Measurements from ENCODE around the gene CDH4. TPM values are rescaled to one million over a fixed set of nuclear protein-coding genes. Genes with fewer than 3 reads are reported as not detected.
"Not testable (repeated sequence)": the region's sequence is repeated elsewhere in the genome, so short reads cannot be mapped to it uniquely, and the experiment has no call there.

CDH4 gene
- total RNA-seq, 1 donor from 2014 or later = 0.05 TPM

DNA sequence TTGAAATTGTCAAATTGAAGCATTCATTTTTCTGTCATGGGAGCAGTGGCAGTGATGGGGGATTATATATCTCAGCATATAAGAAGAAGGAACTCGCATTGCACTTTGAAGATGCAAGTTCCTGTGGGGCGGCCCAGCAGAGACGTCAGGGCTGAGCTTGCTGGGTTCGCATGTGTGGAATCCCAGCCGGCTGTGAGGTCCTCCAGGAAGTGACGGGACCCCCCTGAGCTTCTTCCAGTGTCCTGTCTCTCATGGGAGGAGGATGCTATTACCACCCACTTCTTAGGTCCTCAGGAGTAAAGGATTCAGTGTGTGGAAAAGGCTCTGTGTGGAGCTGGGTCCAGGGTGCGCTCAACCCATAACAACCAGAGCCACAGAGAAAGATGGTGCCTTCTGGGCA lies 201.2 kb downstream of the CDH4 start:
- intact Hi-C loops (cut with DNase I) = no loop called here
- ATAC-seq (ENCODE audit: poor library complexity) (no peak), DNase-seq (no peak)

DNA sequence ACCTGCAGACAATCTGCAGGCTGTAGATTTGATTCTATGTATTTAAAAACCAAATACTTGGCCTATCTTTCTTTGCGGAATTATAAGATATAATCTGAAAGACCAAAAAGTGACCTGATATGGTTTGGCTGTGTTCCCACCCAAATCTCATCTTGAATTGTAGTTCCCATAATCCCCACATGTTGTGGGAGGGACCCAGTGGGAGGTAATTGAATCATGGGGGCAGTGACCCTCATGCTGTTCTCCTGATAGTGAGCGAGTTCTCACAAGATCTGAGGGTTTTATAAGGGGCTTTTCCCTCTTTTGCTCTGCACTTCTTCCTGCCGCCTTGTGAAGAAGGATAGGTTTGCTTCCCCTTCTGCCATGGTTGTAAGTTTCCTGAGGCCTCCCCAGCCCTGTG lies 201.6 kb downstream of the CDH4 start:
- DNase-seq; ATAC-seq (ENCODE audit: poor library complexity); intact Hi-C loops (cut with DNase I): not testable (repeated sequence)

DNA sequence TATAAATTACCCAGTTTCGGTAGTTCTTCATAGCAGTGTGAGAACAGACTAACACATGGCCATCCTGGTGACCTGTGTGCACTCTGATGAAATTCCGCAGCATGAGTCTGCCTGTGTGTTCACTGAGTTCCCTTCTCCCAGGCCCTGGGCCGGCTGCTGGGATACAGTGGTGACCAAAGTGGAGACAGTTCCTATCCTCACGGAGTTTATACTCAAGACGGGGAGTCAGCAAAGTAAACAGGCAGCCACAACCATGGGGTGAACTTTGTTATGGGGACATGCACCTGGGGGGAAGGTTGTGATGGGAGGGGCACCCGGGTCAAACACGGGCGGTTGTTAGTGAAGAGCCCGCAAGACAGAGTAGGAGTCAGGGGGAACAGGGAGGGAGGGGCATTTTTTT lies 202.0 kb downstream of the CDH4 start:
- ATAC-seq (ENCODE audit: poor library complexity) = no peak
- intact Hi-C loops (cut with DNase I) = no loop called here
- no peak for DNase-seq

DNA sequence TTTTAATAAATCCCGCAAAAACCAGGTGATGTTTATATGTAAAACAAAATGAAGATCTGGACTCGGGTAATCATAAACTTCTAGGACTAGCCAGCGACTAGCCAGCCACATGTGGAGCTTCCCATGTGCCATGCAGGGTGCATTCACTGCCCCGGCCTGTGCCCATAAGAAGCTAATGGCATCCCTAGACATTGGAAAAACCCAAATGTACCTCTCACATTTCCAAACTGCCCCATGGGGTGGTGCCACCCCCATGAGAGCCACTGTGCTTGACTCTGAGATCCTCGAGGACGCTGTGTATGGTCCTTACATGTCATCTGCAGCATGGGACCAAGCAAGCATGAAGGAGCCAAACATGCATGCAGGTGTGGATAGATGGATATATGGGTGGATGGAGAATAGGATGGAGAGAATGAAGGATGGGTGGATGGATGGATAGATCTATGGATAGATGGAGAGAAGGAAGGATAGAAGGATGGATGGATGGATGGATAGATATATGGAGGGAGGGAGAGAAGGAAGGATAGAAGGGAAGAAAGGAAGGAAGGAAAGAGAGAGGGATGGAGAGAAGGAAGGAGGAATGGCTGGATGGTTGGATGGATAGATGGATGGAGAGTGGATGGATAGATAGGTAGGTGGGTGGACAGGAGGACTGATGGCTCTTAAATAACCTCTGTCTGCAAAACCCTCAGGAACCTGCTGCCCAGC lies 203.6 kb downstream of the CDH4 start:
- ATAC-seq (ENCODE audit: poor library complexity) = no peak
- DNase-seq = no peak
- intact Hi-C loops (cut with DNase I) = no loop called here

DNA sequence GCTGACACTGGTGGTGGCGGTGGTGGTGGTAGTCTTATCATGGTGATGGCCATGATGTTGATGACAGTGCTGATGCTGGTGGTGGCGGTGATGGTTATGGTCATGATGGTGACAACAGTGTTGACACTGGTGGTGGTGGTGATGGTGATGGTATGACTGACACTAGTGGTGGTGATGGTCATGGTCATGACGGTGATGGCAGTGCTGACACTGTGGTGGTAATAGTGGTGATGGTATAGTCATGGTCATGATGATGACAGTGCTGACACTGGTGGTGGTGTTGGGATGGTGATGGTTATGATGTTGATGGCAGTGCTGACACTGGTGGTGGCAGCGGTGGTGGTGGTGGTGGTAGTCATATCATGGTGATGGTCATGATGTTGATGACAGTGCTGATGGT lies 205.7 kb downstream of the CDH4 start:
- DNase-seq (no peak), ATAC-seq (ENCODE audit: poor library complexity) (no peak)
- intact Hi-C loops (cut with DNase I) = no loop called here

DNA sequence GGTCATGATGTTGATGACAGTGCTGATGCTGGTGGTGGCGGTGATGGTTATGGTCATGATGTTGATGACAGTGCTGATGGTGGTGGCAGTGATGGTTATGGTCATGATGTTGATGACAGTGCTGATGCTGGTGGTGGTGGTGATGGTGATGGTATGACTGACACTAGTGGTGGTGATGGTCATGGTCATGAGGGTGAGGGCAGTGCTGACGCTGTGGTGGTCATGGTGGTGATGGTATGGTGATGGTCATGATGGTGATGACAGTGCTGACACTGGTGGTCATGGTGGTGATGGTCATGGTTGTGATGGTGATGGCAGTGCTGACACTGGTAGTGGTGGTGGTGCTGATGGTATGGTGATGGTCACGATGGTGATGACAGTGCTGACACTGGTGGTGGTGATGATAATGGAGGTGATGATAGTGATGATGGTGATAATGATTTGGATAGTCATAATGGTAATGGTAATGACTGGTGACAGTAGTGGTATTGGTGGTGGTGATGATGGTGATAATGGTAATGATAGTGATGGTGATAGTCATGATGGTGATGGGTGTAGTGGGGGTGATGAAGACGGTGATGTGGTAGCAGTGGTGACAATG lies 206.2 kb downstream of the CDH4 start:
- intact Hi-C loops (cut with DNase I) = no loop called here
- ATAC-seq (ENCODE audit: poor library complexity) = no peak

DNA sequence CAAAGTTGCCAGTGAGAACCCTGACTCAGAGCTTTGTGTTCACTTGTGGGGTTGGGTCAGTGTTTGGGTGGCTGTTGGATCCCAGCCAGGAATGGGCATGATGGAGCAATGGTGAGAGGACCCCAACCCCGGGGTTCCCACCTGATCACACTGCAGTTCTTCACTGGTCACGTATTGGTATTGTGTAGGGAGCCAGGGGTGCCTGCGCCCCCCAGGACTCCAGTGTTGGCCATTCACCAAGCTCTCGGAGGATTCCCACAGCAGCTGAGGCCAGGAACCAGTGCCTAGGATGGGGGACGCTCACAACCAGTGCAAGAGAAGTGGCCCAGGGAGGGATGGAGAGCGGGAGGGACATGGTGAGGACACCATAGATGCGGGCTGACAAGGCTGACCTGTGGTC lies 207.2 kb downstream of the CDH4 start:
- intact Hi-C loops (cut with DNase I) = no loop called here
- DNase-seq (no peak), ATAC-seq (ENCODE audit: poor library complexity) (no peak)

More for the DNA sequence above, 206.2 kb downstream of the CDH4 start:
- no peak for DNase-seq

DNA sequence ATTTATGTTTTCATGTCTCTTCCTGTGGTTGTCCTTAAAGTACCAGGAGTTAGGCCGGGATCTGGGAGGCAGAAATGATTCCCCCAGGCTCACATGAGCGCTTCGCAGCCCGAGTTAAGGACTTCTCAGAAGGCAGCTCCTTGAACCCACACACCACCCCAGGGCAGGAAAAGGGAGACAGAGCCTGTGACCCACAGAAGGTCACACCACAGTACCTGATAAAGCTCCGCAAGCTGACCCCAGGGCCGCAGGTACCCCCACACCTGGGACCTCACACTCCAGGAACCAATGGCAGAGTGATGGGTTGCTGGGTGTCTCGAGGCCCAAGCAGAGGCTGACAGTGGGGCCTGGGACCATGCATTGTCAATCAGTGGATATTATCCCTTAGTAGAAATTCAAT lies 207.6 kb downstream of the CDH4 start:
- DNase-seq = no peak
- intact Hi-C loops (cut with DNase I) = no loop called here
- ATAC-seq (ENCODE audit: poor library complexity) = no peak

DNA sequence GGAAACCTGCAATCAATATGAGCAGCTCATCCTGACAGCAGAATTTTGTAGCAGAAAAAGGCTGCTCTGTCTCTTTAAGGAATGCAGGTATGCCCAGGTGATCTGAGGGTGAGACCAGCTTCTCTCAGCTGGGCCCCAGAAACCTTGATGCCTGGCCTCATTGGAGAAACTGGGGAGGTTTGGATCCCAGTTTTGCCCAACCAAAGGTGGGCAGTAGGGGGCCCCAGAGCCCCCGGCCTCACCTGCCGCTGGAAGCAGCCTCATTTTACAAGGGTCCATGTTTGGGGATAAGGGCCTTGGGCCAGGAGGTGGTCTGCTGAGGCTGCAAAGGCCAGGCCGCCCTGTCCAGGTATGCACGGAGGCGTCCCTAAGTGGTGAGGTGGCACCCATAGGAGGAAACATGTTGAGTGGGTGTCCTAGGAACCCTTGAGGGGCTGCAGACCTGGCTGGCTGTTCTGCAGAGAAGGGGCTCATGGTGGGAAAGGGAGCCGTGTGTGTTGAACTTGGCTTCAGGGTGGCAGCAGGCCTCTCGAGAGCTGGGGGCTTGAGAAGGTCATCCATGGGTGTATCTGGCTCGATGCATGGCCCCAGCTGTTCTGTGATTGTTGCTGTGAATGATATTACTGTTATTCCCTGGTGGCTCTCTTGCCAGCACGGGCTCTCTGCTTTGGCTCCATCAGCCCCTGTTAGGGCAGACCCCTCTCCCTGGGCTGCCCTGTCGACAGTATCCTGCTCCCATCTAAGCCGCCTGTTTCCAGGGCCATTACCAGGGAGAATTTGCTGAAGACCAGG lies 208.4 kb downstream of the CDH4 start:
- DNase-seq (no peak), ATAC-seq (ENCODE audit: poor library complexity) (no peak)
- intact Hi-C loops (cut with DNase I) = no loop called here

DNA sequence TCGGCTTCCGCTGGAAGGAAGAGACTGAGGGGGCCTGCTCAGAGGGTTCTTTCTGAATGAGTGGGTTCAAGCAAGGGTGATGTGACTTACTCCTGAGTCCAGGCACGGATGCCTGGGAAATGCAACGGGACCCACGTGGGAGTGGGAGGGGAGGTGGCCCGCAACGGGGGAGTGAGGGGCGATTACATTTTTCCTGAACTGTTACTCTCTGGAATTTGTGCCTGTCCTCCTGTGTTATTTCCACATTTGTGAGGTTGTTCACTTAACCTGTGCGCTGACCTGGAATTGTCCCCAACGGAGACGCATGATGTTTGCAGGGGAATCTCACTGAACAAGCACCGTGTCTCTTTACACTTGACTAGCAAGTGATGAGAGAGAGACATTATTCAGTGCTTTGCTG lies 209.4 kb downstream of the CDH4 start:
- ATAC-seq (ENCODE audit: poor library complexity) = no peak
- no peak for DNase-seq
- intact Hi-C loops (cut with DNase I) = no loop called here

DNA sequence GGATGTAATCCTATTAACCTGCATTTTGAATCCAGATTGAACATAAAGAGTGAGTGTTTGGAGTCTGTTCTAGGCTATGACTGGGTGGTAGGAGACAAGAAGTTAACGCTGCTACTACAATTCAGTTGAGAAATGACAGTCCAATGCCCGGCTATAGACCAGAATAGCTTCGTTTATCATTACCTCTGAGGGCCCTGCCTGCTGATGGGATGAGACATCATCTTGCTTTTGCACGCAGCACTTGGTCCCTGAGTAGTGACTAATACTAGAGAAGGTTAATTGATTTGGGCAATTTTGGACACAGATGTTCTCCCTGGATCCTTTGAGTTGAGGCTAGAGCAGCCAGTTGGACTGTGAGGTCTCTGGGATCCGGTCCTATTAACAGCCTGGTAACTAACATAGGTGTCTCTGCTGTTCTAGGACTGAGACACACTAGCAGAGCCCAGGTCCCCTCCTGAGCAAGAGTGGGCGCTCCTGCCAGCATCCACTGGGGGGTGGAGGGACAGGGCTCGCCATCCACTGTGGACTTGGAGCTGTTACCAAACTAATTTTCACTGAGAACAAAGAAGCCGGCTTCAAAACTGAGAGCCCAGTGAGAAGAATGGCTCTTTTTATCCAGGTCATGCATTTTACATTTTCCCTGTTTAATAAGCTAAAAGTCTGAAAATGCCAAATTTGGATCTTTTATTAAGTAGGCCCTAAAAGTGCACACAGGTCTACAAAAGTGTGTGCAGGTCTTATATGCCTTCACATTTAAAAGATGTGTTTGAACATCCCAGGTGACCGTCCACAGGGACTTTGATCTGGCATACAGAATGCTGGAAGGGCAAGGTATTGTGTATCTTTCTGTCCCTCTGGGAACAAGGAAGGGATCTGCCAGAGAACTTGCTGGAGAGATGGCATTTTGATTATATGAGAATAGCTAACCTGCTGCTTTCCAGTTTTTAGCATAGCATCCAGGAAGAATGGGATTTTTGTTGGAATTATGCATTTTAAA lies 212.5 kb downstream of the CDH4 start:
- DNase-seq = no peak
- no peak for ATAC-seq (ENCODE audit: poor library complexity)
- intact Hi-C loops (cut with DNase I) = no loop called here

DNA sequence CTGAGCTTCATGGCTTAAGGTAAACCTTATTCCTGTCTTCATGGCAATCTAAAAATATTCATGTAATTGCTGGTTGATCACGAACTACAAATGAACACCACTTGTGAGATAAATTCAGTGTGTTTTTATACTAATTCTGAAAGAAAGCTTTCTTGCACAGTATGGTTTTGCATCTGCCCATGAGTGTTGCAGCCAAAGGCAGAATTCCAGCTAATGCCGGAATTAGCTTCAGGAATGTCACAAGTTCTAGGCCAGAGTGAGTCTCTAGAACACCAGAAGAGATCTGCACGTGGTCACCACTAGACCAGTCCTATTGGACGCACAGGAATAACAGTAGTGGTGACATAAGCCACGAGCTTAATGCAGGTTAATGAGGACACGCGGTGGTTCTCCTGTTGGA lies 223.7 kb downstream of the CDH4 start:
- no peak for DNase-seq
- no peak for ATAC-seq (ENCODE audit: poor library complexity)
- intact Hi-C loops (cut with DNase I) = no loop called here

DNA sequence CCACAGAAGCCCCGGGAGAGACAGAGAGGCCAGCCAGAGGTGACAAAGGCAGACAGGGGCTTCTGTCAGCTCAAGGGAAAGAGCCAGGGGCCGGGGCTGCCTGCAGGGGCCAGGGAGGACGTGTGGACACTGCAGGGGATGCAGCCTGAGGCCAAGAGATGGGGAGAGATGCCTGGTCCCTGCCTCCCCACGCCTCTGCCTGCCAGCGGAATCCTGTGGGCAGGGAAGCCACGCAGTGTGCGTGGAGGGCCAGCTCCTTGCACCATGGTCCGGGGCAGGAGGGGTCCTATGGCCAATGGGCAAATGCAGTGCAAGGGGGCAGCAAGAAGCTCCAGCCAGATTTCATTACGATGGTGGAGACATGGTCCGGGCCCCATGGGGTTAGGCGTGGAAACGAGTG lies 224.9 kb downstream of the CDH4 start:
- no peak for ATAC-seq (ENCODE audit: poor library complexity)
- no peak for DNase-seq
- intact Hi-C loops (cut with DNase I) = no loop called here

DNA sequence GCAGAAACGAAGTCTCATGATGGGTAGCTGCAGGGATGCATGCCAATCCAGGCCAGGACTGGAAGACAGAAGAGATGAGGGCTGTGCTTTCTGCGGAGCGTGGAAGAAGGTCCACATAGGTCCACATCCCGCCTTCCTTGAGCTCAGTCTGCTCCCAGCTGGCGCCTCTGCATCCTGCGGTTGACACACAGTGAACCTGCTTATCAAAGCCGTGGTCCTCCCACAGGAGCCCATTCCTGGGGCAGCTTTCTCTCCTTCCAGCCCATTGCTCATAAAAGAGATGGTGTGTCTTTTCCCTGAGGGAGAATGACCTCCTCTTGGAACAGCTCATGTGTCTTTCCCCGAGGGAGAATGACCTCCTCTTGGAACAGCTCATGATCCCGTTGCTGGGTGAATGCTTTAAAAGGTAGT lies 225.4 kb downstream of the CDH4 start:
- intact Hi-C loops (cut with DNase I) = no loop called here
- ATAC-seq (ENCODE audit: poor library complexity) (no peak), DNase-seq (no peak)

DNA sequence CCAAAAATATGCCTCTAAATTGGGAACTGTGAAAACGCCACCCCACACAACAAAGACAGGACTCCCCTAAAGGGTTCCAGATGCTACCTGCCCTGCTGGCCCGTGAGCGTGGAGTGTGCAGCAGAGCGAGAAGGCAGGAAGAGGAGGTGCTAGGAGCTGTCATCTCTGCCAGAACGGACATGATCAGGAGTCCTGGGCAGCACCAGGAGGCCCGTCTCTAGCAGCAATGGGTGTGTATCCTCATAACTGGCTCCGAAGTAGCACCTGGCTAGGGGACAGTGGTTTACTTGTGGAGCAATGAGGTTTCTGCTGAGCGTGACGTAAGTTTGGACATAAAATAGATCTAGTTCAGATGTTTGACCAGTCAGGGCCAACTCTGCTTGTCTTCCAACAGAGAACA lies 226.0 kb downstream of the CDH4 start:
- DNase-seq (no peak), ATAC-seq (ENCODE audit: poor library complexity) (no peak)
- intact Hi-C loops (cut with DNase I) = no loop called here

DNA sequence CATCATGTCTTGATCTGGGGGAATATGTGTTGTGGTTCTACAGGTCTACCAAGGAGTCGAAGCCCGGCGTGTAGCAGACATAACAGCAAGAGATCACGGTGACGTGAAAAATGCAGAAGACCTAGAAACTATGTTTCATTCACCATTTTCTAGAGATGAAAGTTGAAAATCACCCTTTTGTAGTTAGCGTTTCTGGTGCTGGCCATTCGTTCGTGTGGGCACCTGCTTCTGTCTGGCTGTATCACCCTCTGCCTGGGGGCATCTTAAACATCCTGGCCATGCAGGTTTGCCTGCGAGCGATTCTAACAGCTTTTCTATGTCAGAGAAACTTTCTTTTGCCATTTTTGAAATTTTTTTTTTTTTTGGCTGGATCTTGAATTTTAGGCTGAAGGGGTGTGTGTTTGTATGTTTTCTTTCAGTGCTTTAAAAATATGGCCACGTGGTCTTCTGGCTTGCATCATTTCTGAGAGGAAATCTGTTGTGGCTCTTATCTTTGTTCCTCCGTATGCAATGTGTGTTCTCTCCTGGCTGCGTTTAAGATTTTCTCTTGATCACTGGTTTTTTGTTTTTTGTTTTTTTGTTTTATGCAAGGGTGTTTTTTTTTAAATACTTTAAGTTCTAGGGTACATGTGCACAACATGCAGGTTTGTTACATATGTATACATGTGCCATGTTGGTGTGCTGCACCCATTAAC lies 226.7 kb downstream of the CDH4 start:
- intact Hi-C loops (cut with DNase I) = no loop called here
- no peak for ATAC-seq (ENCODE audit: poor library complexity)
- no peak for DNase-seq

DNA sequence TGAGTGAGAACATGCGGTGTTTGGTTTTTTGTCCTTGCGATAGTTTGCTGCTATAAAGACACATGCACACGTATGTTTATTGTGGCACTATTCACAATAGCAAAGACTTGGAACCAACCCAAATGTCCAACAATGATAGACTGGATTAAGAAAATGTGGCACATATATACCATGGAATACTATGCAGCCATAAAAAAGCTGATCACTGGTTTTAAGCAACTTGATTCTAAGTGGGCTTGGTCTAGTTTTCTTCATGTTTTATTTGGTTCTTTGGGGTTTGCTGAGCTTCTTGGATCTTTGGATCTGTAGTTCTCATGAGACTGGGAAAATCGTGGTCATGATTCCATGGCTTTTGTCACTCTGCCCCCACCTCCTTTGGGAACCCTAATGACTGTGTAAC lies 227.4 kb downstream of the CDH4 start:
- intact Hi-C loops (cut with DNase I); DNase-seq; ATAC-seq (ENCODE audit: poor library complexity): not testable (repeated sequence)

DNA sequence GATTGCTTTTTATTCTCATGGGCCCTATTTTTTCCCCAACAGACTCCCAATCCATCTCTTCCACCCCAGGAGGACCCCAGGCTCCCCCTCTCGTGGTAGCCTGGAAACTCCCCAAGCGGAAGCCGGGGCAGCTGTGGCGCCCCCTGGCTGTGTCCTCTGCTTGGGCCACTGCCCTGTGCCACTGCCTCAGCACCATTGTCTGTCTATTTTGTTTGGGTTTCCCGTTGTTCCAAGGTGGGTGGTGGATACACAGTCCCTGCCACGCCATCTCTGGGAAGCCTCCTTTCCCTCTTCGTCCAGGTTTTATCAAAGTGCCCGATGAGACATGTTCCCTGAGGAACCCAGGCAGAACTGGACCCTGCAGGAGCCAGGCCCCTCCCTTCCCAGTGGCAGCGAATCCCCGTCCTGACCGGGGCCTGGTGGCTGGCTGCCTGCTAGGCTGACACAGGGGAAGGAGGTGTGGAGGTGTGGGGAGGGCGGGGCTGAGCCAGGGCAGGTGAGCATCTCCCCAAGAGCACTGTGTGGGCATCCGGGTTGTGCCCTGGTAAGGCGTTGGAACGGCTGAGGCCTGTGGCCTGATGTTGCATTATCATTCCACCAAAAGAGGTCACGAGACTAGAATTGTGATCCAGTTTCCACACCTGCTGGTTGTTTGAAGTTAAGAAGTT lies 228.2 kb downstream of the CDH4 start:
- DNase-seq (no peak), ATAC-seq (ENCODE audit: poor library complexity) (no peak)
- intact Hi-C loops (cut with DNase I) = no loop called here
